H9 (cell line): ENCODE results near the gene KCNMA1. TPM values are rescaled to one million over a fixed set of nuclear protein-coding genes. Genes with fewer than 3 reads are reported as not detected.

Experiments used
- DNase-seq: peaks from one replicate; pipeline ENCODE4 v3.0.0-alpha.2; 2017
- H2AFZ ChIP-seq: one replicate; pipeline ENCODE4 v1.6.1; 2013; ENCODE audit warnings: mild to moderate bottlenecking, low read length, control low read depth, moderate library complexity
- H2AK5ac ChIP-seq: 2 replicates; pipeline ENCODE4 v1.6.1; 2013; ENCODE audit warnings: low read length, control low read depth, mixed read lengths; ENCODE audit not compliant: insufficient read length
- H2BK120ac ChIP-seq: one replicate; pipeline ENCODE4 v1.6.1; 2013; ENCODE audit warnings: low read depth, mild to moderate bottlenecking, low read length, control low read depth, inconsistent platforms; ENCODE audit not compliant: poor library complexity, severe bottlenecking
- H2BK12ac ChIP-seq: 2 replicates; pipeline ENCODE4 v1.6.1; 2013; ENCODE audit warnings: low read length, control low read depth, mixed read lengths, low read depth; ENCODE audit not compliant: insufficient read length
- H2BK15ac ChIP-seq: 2 replicates; pipeline ENCODE4 v1.6.1; 2013; ENCODE audit warnings: low read depth, low read length, control low read depth
- H2BK20ac ChIP-seq: one replicate; pipeline ENCODE4 v1.6.1; 2013; ENCODE audit warnings: low read depth, mild to moderate bottlenecking, low read length, control low read depth, inconsistent platforms; ENCODE audit not compliant: poor library complexity, severe bottlenecking
- H2BK5ac ChIP-seq: 2 replicates; pipeline ENCODE4 v1.6.1; 2013; ENCODE audit warnings: low read length, control low read depth, mixed read lengths; ENCODE audit not compliant: insufficient read length
- H3K14ac ChIP-seq: 2 replicates; pipeline ENCODE4 v1.6.1; 2013; ENCODE audit warnings: low read length, control low read depth; ENCODE audit not compliant: insufficient read depth
- H3K18ac ChIP-seq: 2 replicates; pipeline ENCODE4 v1.6.1; 2013; ENCODE audit warnings: low read depth, mild to moderate bottlenecking, mixed read lengths, low read length, control low read depth; ENCODE audit not compliant: insufficient read length
- H3K23ac ChIP-seq: 2 replicates; pipeline ENCODE4 v1.6.1; 2013; ENCODE audit warnings: low read length, control low read depth, mixed read lengths, low read depth; ENCODE audit not compliant: insufficient read length
- H3K23me2 ChIP-seq: 2 replicates; pipeline ENCODE4 v1.6.1; 2013; ENCODE audit warnings: low read depth, mild to moderate bottlenecking, mixed read lengths, low read length, control low read depth; ENCODE audit not compliant: insufficient read length, poor library complexity, severe bottlenecking
- H3K27ac ChIP-seq: 2 replicates; pipeline ENCODE4 v1.5.1; 2013; ENCODE audit warnings: low read length, control low read depth, mixed read lengths, low read depth; ENCODE audit not compliant: insufficient read length
- H3K27me3 ChIP-seq: 2 replicates; pipeline ENCODE4 v1.6.1; 2013; ENCODE audit warnings: low read length, control low read depth, inconsistent platforms; ENCODE audit not compliant: insufficient read depth
- H3K4ac ChIP-seq: 2 replicates; pipeline ENCODE4 v1.6.1; 2013; ENCODE audit warnings: low read depth, mild to moderate bottlenecking, control low read depth, inconsistent platforms, low read length, moderate library complexity
- H3K4me1 ChIP-seq: 2 replicates; pipeline ENCODE4 v1.6.1; 2013; ENCODE audit warnings: low read length, control low read depth, inconsistent platforms; ENCODE audit not compliant: insufficient read depth
- H3K4me2 ChIP-seq: 2 replicates; pipeline ENCODE4 v1.6.1; 2013; ENCODE audit warnings: low read length, control low read depth, mixed read lengths; ENCODE audit not compliant: insufficient read length, insufficient read depth
- H3K56ac ChIP-seq: 2 replicates; pipeline ENCODE4 v1.6.1; 2013; ENCODE audit warnings: low read depth, mild to moderate bottlenecking, mixed read lengths, low read length, control low read depth; ENCODE audit not compliant: insufficient read length
- H3K79me1 ChIP-seq: 2 replicates; pipeline ENCODE4 v1.6.1; 2013; ENCODE audit warnings: low read depth, mild to moderate bottlenecking, moderate library complexity, low read length, control low read depth, inconsistent platforms; ENCODE audit not compliant: insufficient read depth, poor library complexity, severe bottlenecking
- H3K79me2 ChIP-seq: 2 replicates; pipeline ENCODE4 v1.6.1; 2013; ENCODE audit warnings: low read length, control low read depth, inconsistent platforms; ENCODE audit not compliant: insufficient read depth
- H3K9ac ChIP-seq: 2 replicates; pipeline ENCODE4 v1.6.1; 2013; ENCODE audit warnings: low read length, control low read depth, mixed read lengths; ENCODE audit not compliant: insufficient read length; ENCODE audit errors: extremely low read depth
- H3K9me3 ChIP-seq: one replicate; pipeline ENCODE4 v1.6.1; 2013; ENCODE audit warnings: low read depth, low read length, inconsistent platforms; ENCODE audit not compliant: control insufficient read depth
- H3T11ph ChIP-seq: one replicate; pipeline ENCODE4 v1.6.1; 2013; ENCODE audit warnings: mild to moderate bottlenecking, low read length, control low read depth, inconsistent platforms
- H4K20me1 ChIP-seq: one replicate; pipeline ENCODE4 v1.6.1; 2013; ENCODE audit not compliant: control insufficient read depth, insufficient read length, insufficient read depth
- H4K5ac ChIP-seq: 2 replicates; pipeline ENCODE4 v1.6.1; 2013; ENCODE audit warnings: low read depth, mild to moderate bottlenecking, mixed read lengths, low read length, control low read depth; ENCODE audit not compliant: insufficient read length
- H4K8ac ChIP-seq: replicated peaks from 2 replicates; pipeline ENCODE4 v1.6.1; 2013; ENCODE audit warnings: low read length, control low read depth, mixed read lengths, low read depth; ENCODE audit not compliant: insufficient read length
- H4K91ac ChIP-seq: 2 replicates; pipeline ENCODE4 v1.6.1; 2013; ENCODE audit warnings: low read depth, mild to moderate bottlenecking, moderate library complexity, mixed read lengths, low read length, control low read depth; ENCODE audit not compliant: insufficient read length
- H3K27ac Mint-ChIP-seq, 3 experiments: 2 replicates in 2 of 3; 3 replicates in 1 of 3; pipeline ENCODE4 v1.8.0; 2020 to 2021; ENCODE audit warnings: mixed read lengths in 3 of 3, mild to moderate bottlenecking in 1 of 3, moderate library complexity in 1 of 3
- H3K27me3 Mint-ChIP-seq: 2 replicates; pipeline ENCODE4 v1.8.0; 2021; ENCODE audit warnings: low read depth, mild to moderate bottlenecking, moderate library complexity, mixed read lengths
- H3K36me3 Mint-ChIP-seq, 3 experiments: 2 replicates in 2 of 3; 3 replicates in 1 of 3; pipeline ENCODE4 v1.8.0; 2020 to 2021; ENCODE audit warnings: low read depth in 3 of 3, mixed read lengths in 3 of 3; ENCODE audit not compliant: insufficient read depth in 1 of 3
- H3K4me1 Mint-ChIP-seq, 2 experiments: 2 replicates each; pipeline ENCODE4 v1.8.0; 2020; ENCODE audit warnings: mixed read lengths in 2 of 2
- H3K4me3 Mint-ChIP-seq, 2 experiments: 2 replicates in 1 of 2; 3 replicates in 1 of 2; pipeline ENCODE4 v1.8.0; 2020 to 2021; ENCODE audit warnings: mild to moderate bottlenecking in 2 of 2, mixed read lengths in 2 of 2, moderate library complexity in 1 of 2
- H3K9me3 Mint-ChIP-seq, 2 experiments: 2 replicates in 1 of 2; 3 replicates in 1 of 2; pipeline ENCODE4 v1.8.0; 2020; ENCODE audit warnings: mild to moderate bottlenecking in 2 of 2, mixed read lengths in 2 of 2, moderate library complexity in 1 of 2
- WGBS: extraction: QIAGEN DNeasy Blood & Tissue Kit; methylation state at CpG from one replicate; pipeline ENCODE4 v1.1.7; 2013; ENCODE audit warnings: missing lambda C conversion rate, low lambda C conversion rate, mixed read lengths; ENCODE audit not compliant: insufficient read length; ENCODE audit errors: extremely low coverage; 5-methylcytosine and 5-hydroxymethylcytosine counted together
- total RNA-seq: library from RNA; stranded (reverse); gene quantifications from 2 replicates; pipeline ENCODE4 v1.2.1, GENCODE V29; 2021
- TF ChIP-seq, protein P1 (sequence below): fragments of 200-600 bp; sonication (generic); conservative IDR thresholded peaks from 3 replicates; pipeline ENCODE4 v1.8.0; 2021; ENCODE audit warnings: antibody characterized with exemption, mild to moderate bottlenecking

The KCNMA1 gene
- total RNA-seq, 1 experiment from 2014 or later = 2.0 TPM

DNA sequence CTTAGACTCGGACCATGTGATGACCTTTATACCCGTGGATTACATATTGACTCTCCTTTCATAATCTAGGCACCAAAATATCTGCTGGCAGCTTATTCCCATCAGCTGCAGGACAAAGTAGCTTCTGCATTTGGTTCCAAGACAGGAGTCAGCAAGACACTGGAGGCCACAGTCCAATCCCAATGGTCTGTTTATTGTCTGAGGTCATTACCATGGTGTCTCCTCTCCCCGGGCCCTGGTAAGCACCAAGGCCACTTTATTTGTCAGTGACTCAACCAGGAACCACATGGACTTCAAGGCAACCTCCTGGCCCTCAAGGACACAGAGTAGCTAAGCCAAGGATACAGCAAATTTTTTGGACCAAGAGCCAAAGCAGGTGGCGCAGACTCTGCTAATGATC, 36.1 kb downstream of the KCNMA1 start:
- WGBS = no CpG with 5 or more reads among the region's 4 CpGs
- H3T11ph ChIP-seq = no peak overlapping the region

More for the DNA sequence above, 36.1 kb downstream of the KCNMA1 start:
- Histone ChIP-seq H3K4ac (no peak overlapping the region), H2BK120ac (no peak overlapping the region), H3K79me2 (no peaks in the 10 kb centered on the region), H3K23me2 (no peaks in the 10 kb centered on the region), H3K27ac (no peak overlapping the region), H2BK5ac (no peak overlapping the region), H4K91ac (no peak overlapping the region), H2AK5ac (no peak overlapping the region), H3K4me2 (no peak overlapping the region), H3K27me3 (no peaks in the 10 kb centered on the region), H2AFZ (no peak overlapping the region), H3K4me1 (peaks cover 8% of the 10 kb centered on the region), H2BK15ac (no peak overlapping the region), H3K14ac (no peak overlapping the region), H4K5ac (no peak overlapping the region), H3K9ac (no peak overlapping the region), H3K79me1 (no peaks in the 10 kb centered on the region), H2BK20ac (no peak overlapping the region), H4K8ac (no peak overlapping the region), H2BK12ac (no peak overlapping the region), H3K18ac (no peak overlapping the region), H3K9me3 (no peaks in the 10 kb centered on the region), H4K20me1 (no peaks in the 10 kb centered on the region), H3K56ac (no peak overlapping the region), H3K23ac (no peak overlapping the region)
- TF ChIP-seq, protein P1, sequence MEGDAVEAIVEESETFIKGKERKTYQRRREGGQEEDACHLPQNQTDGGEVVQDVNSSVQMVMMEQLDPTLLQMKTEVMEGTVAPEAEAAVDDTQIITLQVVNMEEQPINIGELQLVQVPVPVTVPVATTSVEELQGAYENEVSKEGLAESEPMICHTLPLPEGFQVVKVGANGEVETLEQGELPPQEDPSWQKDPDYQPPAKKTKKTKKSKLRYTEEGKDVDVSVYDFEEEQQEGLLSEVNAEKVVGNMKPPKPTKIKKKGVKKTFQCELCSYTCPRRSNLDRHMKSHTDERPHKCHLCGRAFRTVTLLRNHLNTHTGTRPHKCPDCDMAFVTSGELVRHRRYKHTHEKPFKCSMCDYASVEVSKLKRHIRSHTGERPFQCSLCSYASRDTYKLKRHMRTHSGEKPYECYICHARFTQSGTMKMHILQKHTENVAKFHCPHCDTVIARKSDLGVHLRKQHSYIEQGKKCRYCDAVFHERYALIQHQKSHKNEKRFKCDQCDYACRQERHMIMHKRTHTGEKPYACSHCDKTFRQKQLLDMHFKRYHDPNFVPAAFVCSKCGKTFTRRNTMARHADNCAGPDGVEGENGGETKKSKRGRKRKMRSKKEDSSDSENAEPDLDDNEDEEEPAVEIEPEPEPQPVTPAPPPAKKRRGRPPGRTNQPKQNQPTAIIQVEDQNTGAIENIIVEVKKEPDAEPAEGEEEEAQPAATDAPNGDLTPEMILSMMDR = no peak
- no peak for DNase-seq
- no peak overlapping the region for H3K4me3 Mint-ChIP-seq
- peaks cover 3% of the 10 kb centered on the region for H3K27me3 Mint-ChIP-seq
- H3K4me1 Mint-ChIP-seq = peaks cover 11 to 12% of the 10 kb centered on the region in 2 experiments
- no peaks in the 10 kb centered on the region for H3K36me3 Mint-ChIP-seq
- H3K27ac Mint-ChIP-seq = no peak overlapping the region
- H3K9me3 Mint-ChIP-seq = no peaks in the 10 kb centered on the region
